HG03139 (cell line): ENCODE results near the gene SYNDIG1.

Experiments used
- ATAC-seq: cut with Tn5 transposase; IDR thresholded peaks from one replicate; pipeline ENCODE4 v1.9.1; 2021; ENCODE audit not compliant: unreplicated experiment

Gene SYNDIG1

GRCh38 chr20:24583169-24583792 is 113.9 kb downstream of the SYNDIG1 start:
- ATAC-seq: no peak

DNA sequence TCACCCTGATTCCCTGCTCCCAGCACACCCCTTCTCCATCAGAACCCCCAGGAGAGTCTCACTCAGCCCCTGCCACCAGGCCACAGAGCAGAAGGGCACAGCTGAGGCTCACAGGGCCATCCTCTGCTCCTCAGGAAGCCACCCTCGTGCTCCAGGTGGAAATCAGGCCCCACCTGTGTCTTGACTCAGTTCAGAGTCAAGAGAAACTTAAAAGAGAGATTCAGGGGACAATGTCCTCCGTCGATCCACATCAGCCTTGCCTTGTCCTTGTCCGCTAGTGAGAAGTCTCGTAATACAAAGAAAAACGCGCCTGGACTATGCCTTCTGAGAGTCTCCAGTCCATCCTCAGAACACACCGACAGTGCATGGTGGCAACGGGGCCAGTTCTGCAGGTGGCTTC is 114.6 kb downstream of the SYNDIG1 start:
- no peak for ATAC-seq

- no peak for ATAC-seq
Observed at GRCh38 chr20:24584538-24585356, 115.3 kb downstream of the SYNDIG1 start.

DNA sequence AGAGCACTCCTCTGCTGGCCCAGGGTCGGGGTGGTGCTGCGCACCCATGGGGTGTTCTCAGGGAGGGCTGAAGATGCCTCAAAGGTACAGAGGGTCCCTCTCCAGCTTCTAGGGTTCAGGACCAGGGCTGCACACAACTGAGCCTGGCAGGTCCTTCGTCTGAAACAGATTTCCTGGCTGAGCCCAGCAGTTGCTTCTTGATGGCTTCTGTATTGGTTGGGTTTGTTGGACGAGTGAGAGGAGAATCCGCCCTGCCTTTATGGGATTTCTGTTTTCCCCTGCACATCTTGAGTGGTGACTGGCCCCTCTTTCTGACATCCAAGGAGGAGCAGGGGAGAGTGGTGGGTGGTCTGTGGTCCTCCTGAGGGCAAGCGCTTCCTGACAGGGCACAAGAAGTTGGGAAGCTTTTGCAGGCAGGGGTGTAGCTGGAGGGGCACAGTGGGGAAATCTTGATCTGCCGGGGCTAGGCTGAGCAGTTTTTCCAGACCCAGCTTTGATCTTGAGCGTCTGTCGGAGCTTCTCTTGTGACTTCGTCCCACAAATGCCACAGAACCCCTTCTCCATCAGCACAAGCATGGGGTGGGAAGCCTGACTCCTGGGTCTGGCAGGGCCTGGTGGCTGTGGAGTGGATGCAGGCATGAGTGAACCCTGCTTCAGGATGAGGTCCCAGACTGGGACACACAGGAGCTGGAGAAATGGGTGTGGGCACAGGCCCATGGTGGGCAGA is 116.5 kb downstream of the SYNDIG1 start:
- no peak for ATAC-seq

- ATAC-seq: no peak
Observed at GRCh38 chr20:24586523-24586840, 117.1 kb downstream of the SYNDIG1 start.

- ATAC-seq: no peak
Observed at GRCh38 chr20:24587384-24588046, 118.1 kb downstream of the SYNDIG1 start.

- ATAC-seq: no peak
Observed at GRCh38 chr20:24588047-24588635, 118.7 kb downstream of the SYNDIG1 start.

DNA sequence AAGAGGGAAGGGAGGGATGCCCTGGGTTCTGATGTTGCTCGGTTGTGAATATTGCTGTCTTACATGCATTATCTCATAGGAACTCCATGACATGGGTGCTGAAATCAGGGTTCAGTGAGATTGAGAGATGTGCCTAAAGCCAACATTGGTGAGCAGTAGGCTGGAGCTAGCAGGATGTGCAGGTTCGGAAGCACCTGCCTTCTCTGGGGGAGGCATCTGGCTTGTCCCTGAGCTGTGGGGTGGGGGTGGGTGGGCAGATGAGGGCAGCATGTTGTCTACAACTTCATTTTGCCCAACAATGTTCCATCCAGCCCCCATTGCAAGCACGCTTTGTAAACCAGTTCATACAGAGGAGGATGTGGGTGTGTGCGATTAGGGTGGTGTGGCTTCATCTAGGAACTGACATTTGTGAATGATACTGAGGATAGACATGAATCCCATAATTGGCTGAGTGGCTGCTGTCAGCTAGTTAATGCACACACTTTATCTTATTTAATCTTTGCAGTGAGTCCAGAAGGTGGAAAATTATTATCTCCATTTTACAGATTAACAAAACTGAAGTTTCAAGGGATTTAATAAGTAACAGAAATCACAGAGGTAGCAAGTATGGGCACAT is 119.4 kb downstream of the SYNDIG1 start:
- no peak for ATAC-seq

- no peak for ATAC-seq
Observed at GRCh38 chr20:24589381-24589780, 120.0 kb downstream of the SYNDIG1 start.

DNA sequence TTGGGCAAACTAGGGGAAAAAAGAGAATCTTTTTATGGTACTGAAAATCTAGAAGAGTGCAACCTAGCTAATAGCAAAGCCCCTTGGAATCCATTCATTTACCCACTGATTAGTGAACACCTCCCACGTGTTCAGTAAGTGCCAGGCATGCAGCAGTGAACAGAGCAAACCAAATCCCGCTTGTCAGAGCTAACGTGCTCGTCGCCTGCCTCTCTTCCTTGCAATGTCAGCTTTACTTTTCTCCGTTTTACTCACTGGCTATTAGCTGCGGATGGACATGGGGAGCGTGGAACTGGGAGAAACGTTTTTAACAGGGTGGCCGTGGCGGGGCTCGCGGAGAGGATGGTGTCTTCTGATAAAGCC is 120.4 kb downstream of the SYNDIG1 start:
- ATAC-seq: no peak

DNA sequence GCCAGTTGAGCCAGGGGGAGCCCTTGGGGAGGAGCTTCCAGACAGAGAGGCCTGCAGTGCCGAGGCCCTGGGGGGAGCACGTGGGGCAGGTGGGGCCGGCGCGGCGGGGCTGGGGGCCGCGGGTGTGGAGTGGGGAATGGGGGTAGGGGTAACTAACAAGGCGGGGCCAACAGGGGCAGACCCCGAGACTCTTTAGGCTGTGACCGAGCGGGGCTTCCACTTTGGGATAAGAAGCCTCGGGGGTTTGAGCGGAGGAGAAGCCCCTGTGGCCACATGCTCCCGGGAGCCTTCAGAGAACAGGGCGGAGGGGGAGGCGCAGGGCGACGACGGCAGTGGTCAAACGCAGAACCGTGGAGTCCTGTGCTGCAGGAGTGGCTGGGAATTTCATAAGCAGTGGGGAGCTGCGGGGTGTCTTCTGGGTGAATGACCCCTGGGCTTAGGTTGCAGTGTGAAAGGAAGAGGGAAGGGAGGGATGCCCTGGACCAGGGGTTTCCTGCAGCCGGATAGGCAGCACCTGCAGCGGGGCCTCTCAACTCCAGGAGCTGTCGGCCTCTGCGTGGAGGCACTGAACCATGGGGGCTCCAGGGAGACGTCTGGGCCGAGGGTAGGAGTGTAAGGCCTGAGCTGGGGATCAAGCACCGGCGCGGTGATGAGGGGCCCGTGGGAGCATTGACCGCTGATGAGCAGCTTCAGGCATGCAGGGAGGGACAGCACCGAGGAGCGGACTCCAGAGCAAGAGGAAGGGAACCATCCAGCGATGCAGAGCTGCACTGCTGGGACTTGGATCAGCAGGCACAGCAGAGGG is 121.0 kb downstream of the SYNDIG1 start:
- ATAC-seq: no peak

DNA sequence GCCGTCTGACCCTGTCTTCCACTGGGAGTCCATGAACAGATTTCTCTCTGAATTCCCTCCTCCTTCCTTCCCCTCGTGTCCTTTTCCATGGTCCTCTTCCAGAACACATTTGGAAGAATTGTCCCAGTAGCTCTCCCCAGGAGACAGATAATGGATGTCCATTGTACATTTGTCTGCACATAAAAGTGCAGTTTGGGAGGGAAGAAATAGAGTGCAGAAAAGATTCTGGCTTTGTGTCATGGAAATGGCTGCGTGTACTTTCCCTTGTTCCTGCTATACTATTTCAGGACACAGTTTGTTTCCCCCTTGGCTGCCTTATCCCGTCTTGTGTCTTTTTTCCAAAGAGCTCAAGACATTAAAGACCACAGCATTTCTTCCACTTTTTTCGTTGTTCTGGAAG is 127.6 kb downstream of the SYNDIG1 start:
- ATAC-seq: no peak

DNA sequence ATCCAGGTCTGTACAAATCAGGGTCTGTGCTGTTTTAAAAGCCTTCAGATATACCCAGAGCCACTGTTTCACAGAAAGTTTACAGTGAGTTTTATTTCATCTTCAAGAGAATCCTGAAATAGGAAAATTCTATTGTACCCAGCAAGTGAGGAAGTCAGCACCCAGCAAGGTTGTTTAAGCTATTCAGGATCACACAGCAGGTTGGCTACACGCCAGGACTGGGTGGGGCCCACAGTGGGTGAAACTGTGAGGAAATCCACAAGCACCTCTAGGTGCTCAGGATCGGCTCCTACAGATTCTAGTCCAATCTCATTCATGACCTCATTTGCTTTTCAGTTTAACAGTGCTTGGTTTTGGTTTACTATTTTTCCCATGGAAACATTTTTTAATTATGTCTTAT is 128.9 kb downstream of the SYNDIG1 start:
- ATAC-seq: no peak

- ATAC-seq: no peak
Observed at GRCh38 chr20:24598996-24599395, 129.6 kb downstream of the SYNDIG1 start.

DNA sequence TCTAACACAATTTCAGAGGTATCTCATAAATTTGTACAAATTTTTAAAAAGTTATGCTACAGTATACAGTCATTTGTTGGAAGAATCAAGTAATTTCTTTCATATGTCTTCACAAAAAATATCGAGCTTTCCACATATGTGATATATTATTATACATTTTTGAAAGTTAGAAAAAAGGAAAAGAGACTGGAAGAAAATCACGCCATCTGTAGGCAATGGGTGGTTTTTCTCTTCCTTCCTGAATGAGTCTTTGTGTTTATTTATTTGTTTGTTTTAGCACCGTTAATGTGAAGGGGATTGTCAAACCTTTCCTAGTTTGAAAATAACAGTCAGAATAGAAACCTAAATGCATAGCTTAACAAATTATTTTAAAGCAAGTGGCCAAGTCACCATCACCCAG is 130.6 kb downstream of the SYNDIG1 start:
- ATAC-seq: no peak

- no peak for ATAC-seq
Observed at GRCh38 chr20:24603454-24603853, 134.0 kb downstream of the SYNDIG1 start.

GRCh38 chr20:24604966-24605665 is 135.7 kb downstream of the SYNDIG1 start:
- ATAC-seq: no peak

GRCh38 chr20:24605937-24606455 is 136.6 kb downstream of the SYNDIG1 start:
- ATAC-seq: no peak

DNA sequence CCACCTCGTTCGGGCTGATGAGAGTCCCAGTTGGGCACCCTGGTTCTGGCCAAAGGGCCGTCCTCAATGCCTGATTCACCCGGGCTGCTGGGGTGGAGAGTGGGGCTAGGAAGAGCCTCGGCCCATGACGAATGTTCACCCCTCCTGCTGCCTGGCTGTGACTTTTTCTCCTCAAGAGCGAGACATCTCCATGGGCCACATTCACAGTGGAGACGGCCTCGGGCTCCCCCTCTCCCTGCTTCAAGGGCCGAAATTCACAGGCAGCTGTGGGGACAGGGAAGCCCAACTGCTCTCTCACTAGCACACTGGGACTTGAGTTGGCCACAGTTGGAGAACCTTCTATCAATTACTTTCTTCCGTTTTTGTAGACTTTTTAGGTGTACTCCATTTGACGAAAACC is 138.0 kb downstream of the SYNDIG1 start:
- ATAC-seq: no peak
